ENCODE results near the gene CCR9. TPM values are rescaled to one million over a fixed set of nuclear protein-coding genes. Genes with fewer than 3 reads are reported as not detected.

CCR9 gene
- total RNA-seq, 1 experiment from 2014 or later = not detected

DNA sequence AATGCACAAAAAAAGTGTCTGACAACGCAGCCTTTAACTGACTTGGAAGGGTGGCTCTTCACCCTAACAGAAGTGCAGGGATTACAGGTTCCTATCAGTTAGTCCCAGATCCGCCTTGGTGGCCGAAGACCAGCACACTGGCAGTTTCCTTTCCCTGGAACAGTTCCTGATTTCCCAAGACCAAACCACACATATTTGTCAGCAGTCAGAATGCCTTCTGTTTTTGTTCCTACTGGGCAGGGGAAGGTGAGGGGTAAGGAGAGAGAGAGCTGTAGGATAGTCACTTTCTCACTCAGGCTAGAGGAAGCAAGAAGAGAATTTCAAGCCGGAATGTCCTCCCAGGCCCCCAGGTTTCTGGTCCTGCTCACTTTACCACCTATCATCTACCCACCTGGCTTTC lies 66.1 kb downstream of the CCR9 start:
- DNase-seq (ENCODE audit: low read depth) = no peak

Other genes starting within 250 kb of the CCR9 start
- gene SACM1L, start 197.1 kb upstream of the CCR9 start, total RNA-seq (2014; rRNA removed; shearing (Covaris generic)) = 15.3 and 15.7 TPM in 2 replicates
- not detected in 2 replicates for gene SLC6A20, start 90.0 kb upstream of the CCR9 start, total RNA-seq (2014; rRNA removed; shearing (Covaris generic))
- gene LZTFL1, start 44.4 kb upstream of the CCR9 start, total RNA-seq (2014; rRNA removed; shearing (Covaris generic)) = 25.2 and 27.6 TPM in 2 replicates
- not detected in 2 replicates for gene CXCR6, start 56.9 kb downstream of the CCR9 start, total RNA-seq (2014; rRNA removed; shearing (Covaris generic))
- 2.6 and 3.3 TPM in 2 replicates for gene FYCO1, start 109.3 kb downstream of the CCR9 start, total RNA-seq (2014; rRNA removed; shearing (Covaris generic))
- not detected in 2 replicates for gene XCR1, start 140.9 kb downstream of the CCR9 start, total RNA-seq (2014; rRNA removed; shearing (Covaris generic))